ENCODE data around the gene PRKG1.

PRKG1 gene

GRCh38 chr10:51786684-51787035 is 712.4 kb downstream of the PRKG1 start:
- no peak for DNase-seq

- no peak for DNase-seq
Measured at GRCh38 chr10:51788273-51788672, 714.0 kb downstream of the PRKG1 start.

- DNase-seq = no peak
Measured at GRCh38 chr10:51789118-51789517, 714.8 kb downstream of the PRKG1 start.

GRCh38 chr10:51789903-51790302 is 715.6 kb downstream of the PRKG1 start:
- DNase-seq = no peak

- DNase-seq = no peak
Measured at GRCh38 chr10:51792678-51793077, 718.4 kb downstream of the PRKG1 start.

- DNase-seq = no peak
Measured at GRCh38 chr10:51800121-51800520, 725.8 kb downstream of the PRKG1 start.

GRCh38 chr10:51800725-51801424 is 726.6 kb downstream of the PRKG1 start:
- DNase-seq = no peak

- DNase-seq = no peak
Measured at GRCh38 chr10:51802030-51802429, 727.7 kb downstream of the PRKG1 start.

GRCh38 chr10:51804866-51805265 is 730.6 kb downstream of the PRKG1 start:
- DNase-seq = no peak

- no peak for DNase-seq
Measured at GRCh38 chr10:51806079-51806835, 732.0 kb downstream of the PRKG1 start.

GRCh38 chr10:51808187-51808586 is 733.9 kb downstream of the PRKG1 start:
- DNase-seq = no peak

GRCh38 chr10:51815723-51816122 is 741.4 kb downstream of the PRKG1 start:
- DNase-seq = no peak

- no peak for DNase-seq
Measured at GRCh38 chr10:51821045-51821444, 746.8 kb downstream of the PRKG1 start.

GRCh38 chr10:51821745-51822144 is 747.5 kb downstream of the PRKG1 start:
- no peak for DNase-seq

- no peak for DNase-seq
Measured at GRCh38 chr10:51832652-51833383, 758.5 kb downstream of the PRKG1 start.

- no peak for DNase-seq
Measured at GRCh38 chr10:51834548-51834947, 760.3 kb downstream of the PRKG1 start.

- DNase-seq = no peak
Measured at GRCh38 chr10:51838471-51838870, 764.2 kb downstream of the PRKG1 start.

- no peak for DNase-seq
Measured at GRCh38 chr10:51843966-51844365, 769.7 kb downstream of the PRKG1 start.

GRCh38 chr10:51846856-51847506 is 772.7 kb downstream of the PRKG1 start:
- DNase-seq = no peak

GRCh38 chr10:51852297-51852696 is 778.0 kb downstream of the PRKG1 start:
- DNase-seq = no peak

GRCh38 chr10:51857305-51857704 is 783.0 kb downstream of the PRKG1 start:
- no peak for DNase-seq

- no peak for DNase-seq
Measured at GRCh38 chr10:51860257-51860656, 786.0 kb downstream of the PRKG1 start.

- DNase-seq = no peak
Measured at GRCh38 chr10:51861051-51861450, 786.8 kb downstream of the PRKG1 start.

Data from NCI-H1105 (cell line).